ENCODE results near the gene NBDY. TPM values are rescaled to one million over a fixed set of nuclear protein-coding genes. Genes with fewer than 3 reads are reported as not detected.

Gene NBDY
- total and polyA plus RNA-seq, 2 of the 4 experiments (the other 2 are of a cell fraction) = 3.2 to 61.5 TPM

- Histone ChIP-seq H3K27ac (ENCODE audit: insufficient read depth, low read length) (no peak overlapping the region), H3K14ac (replicated peaks; ENCODE audit: low read depth, low read length) (no peak overlapping the region), H4K20me1 (ENCODE audit: insufficient read depth, low read length) (no peaks in the 10 kb centered on the region), H3K79me1 (ENCODE audit: low read depth in 1 of 2, low read length in 2 of 2) (peaks cover 1 to 3% of the 10 kb centered on the region in 2 experiments; a peak in 1 of 4 replicates), H3K9ac (ENCODE audit: low read depth, low read length) (no peak overlapping the region), H2BK120ac (ENCODE audit: low read depth, low read length) (no peak overlapping the region), H2AK9ac (replicated peaks; ENCODE audit: low read depth, low read length, poor library complexity) (no peak overlapping the region), H2BK5ac (ENCODE audit: low read depth, low read length, poor library complexity, severe bottlenecking) (no peak overlapping the region), H4K8ac (ENCODE audit: low read depth in 2 of 2, low read length in 2 of 2) (no peak overlapping the region; a peak in 1 of 4 replicates), H3K9me3 (ENCODE audit: control insufficient read depth, insufficient read depth, low read length) (no peaks in the 10 kb centered on the region), H2AK5ac (ENCODE audit: low read depth, low read length) (no peak overlapping the region), H4K91ac (ENCODE audit: insufficient read depth, low read depth, low read length) (no peak overlapping the region), H3K23ac (ENCODE audit: low read depth, low read length) (no peak overlapping the region), H3K4me2 (ENCODE audit: low read depth, low read length) (no peak overlapping the region), H3K27me3 (ENCODE audit: control insufficient read depth, insufficient read depth, low read length) (peaks cover 3% of the 10 kb centered on the region; the same call in 1 of the 2 replicates), H3K18ac (ENCODE audit: low read depth, low read length) (no peak overlapping the region), H3K4me1 (ENCODE audit: control insufficient read depth, insufficient read depth, low read length) (no peaks in the 10 kb centered on the region), H2BK20ac (ENCODE audit: low read depth, low read length) (no peak overlapping the region), H3K9me1 (ENCODE audit: insufficient read depth, low read length) (no peaks in the 10 kb centered on the region), H3K36me3 (ENCODE audit: control insufficient read depth, insufficient read depth, low read length) (peaks cover 2% of the 10 kb centered on the region; the same call in 1 of the 2 replicates), H2BK15ac (ENCODE audit: low read depth, low read length) (no peak overlapping the region), H4K5ac (ENCODE audit: low read depth, low read length) (no peak overlapping the region), H3K4ac (ENCODE audit: low read depth, low read length) (no peak overlapping the region), H2AFZ (replicated peaks; ENCODE audit: low read length, poor library complexity) (no peak overlapping the region), H3K56ac (ENCODE audit: extremely low read depth, insufficient read depth, low read length) (no peak overlapping the region), H3K4me3 (ENCODE audit: insufficient read depth, low read depth, low read length) (no peak overlapping the region)
- dilution Hi-C loops (cut with HindIII; ENCODE audit: low sequenced_read_pairs, unreplicated experiment) (no loop called here), intact Hi-C loops (cut with micrococcal nuclease) (no loop called here), in situ Hi-C loops (cut with MboI; ENCODE audit: low sequenced_read_pairs) (no loop called here)
- ChIA-PET POLR2A (ENCODE audit: unreplicated experiment) (interaction anchor here (0.6 kb wide), 1 partner anchor 9 kb away, joined by 3 read pairs; no protein-coding TSS in a partner anchor), CTCF (no interaction called here)
- 66% methylated on average over 5 of the region's 15 CpGs; no CpG with 5 or more reads in 1 of the 2 experiments for WGBS, 2 experiments (ENCODE audit: extremely low coverage in 2 of 2, insufficient read length in 1 of 2)
- no TSS peak for BruUV-seq (replicated peaks)
- DNase-seq (no peak), ATAC-seq (ENCODE audit: low read depth) (peak; percentile 33; the same call in 1 of the 2 replicates)
- TF ChIP-seq POLR2A (IDR thresholded peaks at IDR 0.05; ENCODE audit: low read depth, low read length) = no peak
- TF ChIP-seq MAZ (IDR thresholded peaks at IDR 0.05; ENCODE audit: borderline replicate concordance, low read depth, low read length) = no peak
- TF ChIP-seq CTCF (conservative IDR thresholded peaks at IDR 0.05; ENCODE audit: low read depth, low read length) = peak; percentile 18; the same call in 1 of the 2 replicates
- TF ChIP-seq CHD1 (IDR thresholded peaks at IDR 0.05; ENCODE audit: low read depth, low read length) = no peak
- no peak for TF ChIP-seq FOS (IDR thresholded peaks at IDR 0.05; ENCODE audit: low read depth, low read length)
- TF ChIP-seq RFX5 (IDR thresholded peaks at IDR 0.05; ENCODE audit: low read depth, low read length) = no peak
These were observed 64.7 kb downstream of the NBDY start for GRCh38 chrX:56793521-56794320.

Data from IMR-90 (cell line).